ENCODE data around the gene DHX35. TPM values are rescaled to one million over a fixed set of nuclear protein-coding genes. Genes with fewer than 3 reads are reported as not detected.
A peak's percentile ranks its signal among the peaks of the same experiment; 100 is the strongest.

Gene DHX35
- total RNA-seq, 1 experiment from 2014 or later, result 15.9 TPM

DNA sequence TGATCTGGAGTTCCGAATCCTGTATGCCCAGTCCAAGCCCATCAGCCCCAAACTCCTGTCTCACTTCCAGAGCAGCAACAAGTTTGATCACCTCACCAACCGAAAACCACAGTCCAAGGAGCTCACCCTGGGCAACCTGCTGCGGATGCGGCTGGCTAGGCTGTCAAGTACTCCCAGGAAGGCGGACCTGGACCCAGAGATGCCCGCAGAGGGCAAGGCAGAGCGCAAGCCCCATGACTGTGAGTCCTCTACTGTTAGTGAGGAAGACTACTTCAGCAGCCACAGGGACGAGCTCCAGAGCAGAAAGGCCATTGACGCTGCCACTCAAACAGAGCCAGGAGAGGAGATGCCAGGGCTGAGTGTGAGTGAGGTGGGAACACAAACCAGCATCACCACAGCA, 10.5 kb upstream of the DHX35 start:
- Histone ChIP-seq H3K27me3 (replicated peaks; ENCODE audit: insufficient read depth, low read depth, low read length, poor library complexity) (no peaks in the 10 kb centered on the region), H3K4me3 (ENCODE audit: low read depth, low read length, poor library complexity, severe bottlenecking) (no peak overlapping the region), H3K9me3 (ENCODE audit: low read depth, low read length, poor library complexity, severe bottlenecking) (no peaks in the 10 kb centered on the region), H3K36me3 (ENCODE audit: insufficient read depth, low read length, poor library complexity, severe bottlenecking) (peaks cover 76% of the 10 kb centered on the region), H3K27ac (ENCODE audit: low read depth, low read length, poor library complexity, severe bottlenecking) (no peak overlapping the region), H3K4me1 (ENCODE audit: insufficient read depth, low read length, poor library complexity, severe bottlenecking) (no peaks in the 10 kb centered on the region)
- BruUV-seq (replicated peaks), result no TSS peak
- POLR2A ChIA-PET (ENCODE audit: low non-redundant PET), result no interaction called here
- TF ChIP-seq EZH2 (IDR thresholded peaks at IDR 0.05; ENCODE audit: borderline replicate concordance, low read depth, low read length, poor library complexity, severe bottlenecking), result no peak
- no peak for DNase-seq (ENCODE audit: low spot score)
- intact Hi-C loops (cut with micrococcal nuclease; ENCODE audit: unreplicated experiment), result no loop called here
- CTCF ChIA-PET, result no interaction called here

DNA sequence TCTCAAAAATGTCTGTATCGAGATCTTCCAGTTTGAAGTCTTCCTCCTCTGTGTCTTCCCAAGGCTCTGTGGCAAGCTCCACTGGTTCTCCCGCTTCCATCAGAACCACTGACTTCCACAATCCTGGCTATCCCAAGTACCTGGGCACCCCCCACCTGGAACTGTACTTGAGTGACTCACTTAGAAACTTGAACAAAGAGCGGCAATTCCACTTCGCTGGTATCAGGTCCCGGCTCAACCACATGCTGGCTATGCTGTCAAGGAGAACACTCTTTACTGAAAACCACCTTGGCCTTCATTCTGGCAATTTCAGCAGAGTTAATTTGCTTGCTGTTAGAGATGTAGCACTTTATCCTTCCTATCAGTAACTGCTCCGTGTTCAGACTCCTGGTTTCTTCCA, 10.0 kb upstream of the DHX35 start:
- H3K36me3 ChIP-seq (ENCODE audit: insufficient read depth, low read length, poor library complexity, severe bottlenecking), result peaks cover 71% of the 10 kb centered on the region
- H3K9me3 ChIP-seq (ENCODE audit: low read depth, low read length, poor library complexity, severe bottlenecking), result no peaks in the 10 kb centered on the region
- DNase-seq (ENCODE audit: low spot score), result no peak
- POLR2A ChIA-PET (ENCODE audit: low non-redundant PET), result no interaction called here
- CTCF ChIA-PET, result no interaction called here
- H3K27ac ChIP-seq (ENCODE audit: low read depth, low read length, poor library complexity, severe bottlenecking), result no peak overlapping the region
- TF ChIP-seq, protein P1, sequence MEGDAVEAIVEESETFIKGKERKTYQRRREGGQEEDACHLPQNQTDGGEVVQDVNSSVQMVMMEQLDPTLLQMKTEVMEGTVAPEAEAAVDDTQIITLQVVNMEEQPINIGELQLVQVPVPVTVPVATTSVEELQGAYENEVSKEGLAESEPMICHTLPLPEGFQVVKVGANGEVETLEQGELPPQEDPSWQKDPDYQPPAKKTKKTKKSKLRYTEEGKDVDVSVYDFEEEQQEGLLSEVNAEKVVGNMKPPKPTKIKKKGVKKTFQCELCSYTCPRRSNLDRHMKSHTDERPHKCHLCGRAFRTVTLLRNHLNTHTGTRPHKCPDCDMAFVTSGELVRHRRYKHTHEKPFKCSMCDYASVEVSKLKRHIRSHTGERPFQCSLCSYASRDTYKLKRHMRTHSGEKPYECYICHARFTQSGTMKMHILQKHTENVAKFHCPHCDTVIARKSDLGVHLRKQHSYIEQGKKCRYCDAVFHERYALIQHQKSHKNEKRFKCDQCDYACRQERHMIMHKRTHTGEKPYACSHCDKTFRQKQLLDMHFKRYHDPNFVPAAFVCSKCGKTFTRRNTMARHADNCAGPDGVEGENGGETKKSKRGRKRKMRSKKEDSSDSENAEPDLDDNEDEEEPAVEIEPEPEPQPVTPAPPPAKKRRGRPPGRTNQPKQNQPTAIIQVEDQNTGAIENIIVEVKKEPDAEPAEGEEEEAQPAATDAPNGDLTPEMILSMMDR (conservative IDR thresholded peaks at IDR 0.05; ENCODE audit: low read depth, low read length), result no peak
- no peak overlapping the region for H3K4me3 ChIP-seq (ENCODE audit: low read depth, low read length, poor library complexity, severe bottlenecking)
- no peaks in the 10 kb centered on the region for H3K27me3 ChIP-seq (replicated peaks; ENCODE audit: insufficient read depth, low read depth, low read length, poor library complexity)
- intact Hi-C loops (cut with micrococcal nuclease; ENCODE audit: unreplicated experiment), result no loop called here
- BruUV-seq (replicated peaks), result TSS peak; percentile 20
- no peaks in the 10 kb centered on the region for H3K4me1 ChIP-seq (ENCODE audit: insufficient read depth, low read length, poor library complexity, severe bottlenecking)

DNA sequence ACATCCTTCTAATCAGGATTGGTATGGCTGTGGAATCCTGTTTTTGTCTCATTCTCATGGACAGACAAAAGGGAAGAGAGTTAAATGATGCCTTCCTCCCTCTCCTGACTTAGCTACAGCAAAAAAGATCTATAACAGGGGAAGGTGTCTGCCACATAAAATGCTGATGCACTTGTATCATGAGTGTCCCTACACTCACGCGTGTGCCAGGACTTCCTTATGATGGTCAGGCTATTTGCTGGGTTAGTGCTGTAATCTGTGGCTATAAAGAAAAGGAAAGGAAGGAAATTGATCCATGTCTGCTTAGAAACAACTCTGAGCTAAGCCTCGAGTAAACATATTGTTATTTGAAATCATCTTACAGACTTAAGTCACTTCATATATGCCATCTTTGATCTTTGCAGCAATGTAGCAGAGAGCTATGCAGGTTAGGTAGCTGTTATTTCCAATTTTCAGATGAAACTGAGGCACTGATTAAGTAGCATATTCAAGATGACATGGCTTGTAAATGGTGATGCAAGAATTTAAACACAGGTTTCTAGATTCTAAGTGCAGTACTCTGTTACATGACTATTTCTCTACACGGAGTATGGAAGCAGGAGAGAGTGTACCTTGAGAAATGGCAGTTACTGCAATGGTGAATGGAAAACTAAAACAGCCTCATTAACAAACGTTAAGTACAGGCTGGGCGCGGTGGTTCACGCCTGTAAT, 8.4 kb upstream of the DHX35 start:
- H3K27me3 ChIP-seq (replicated peaks; ENCODE audit: insufficient read depth, low read depth, low read length, poor library complexity), result no peaks in the 10 kb centered on the region
- intact Hi-C loops (cut with micrococcal nuclease; ENCODE audit: unreplicated experiment), result no loop called here
- H3K9me3 ChIP-seq (ENCODE audit: low read depth, low read length, poor library complexity, severe bottlenecking), result no peaks in the 10 kb centered on the region
- BruUV-seq (replicated peaks), result no TSS peak
- no peak for DNase-seq (ENCODE audit: low spot score)
- CTCF ChIA-PET, result no interaction called here
- TF ChIP-seq, protein P1 (conservative IDR thresholded peaks at IDR 0.05; ENCODE audit: low read depth, low read length), result no peak
- no peak for TF ChIP-seq EZH2 (IDR thresholded peaks at IDR 0.05; ENCODE audit: borderline replicate concordance, low read depth, low read length, poor library complexity, severe bottlenecking)
- H3K4me1 ChIP-seq (ENCODE audit: insufficient read depth, low read length, poor library complexity, severe bottlenecking), result no peaks in the 10 kb centered on the region
- POLR2A ChIA-PET (ENCODE audit: low non-redundant PET), result no interaction called here
- H3K27ac ChIP-seq (ENCODE audit: low read depth, low read length, poor library complexity, severe bottlenecking), result no peak overlapping the region
- no peak overlapping the region for H3K4me3 ChIP-seq (ENCODE audit: low read depth, low read length, poor library complexity, severe bottlenecking)
- peaks cover 55% of the 10 kb centered on the region for H3K36me3 ChIP-seq (ENCODE audit: insufficient read depth, low read length, poor library complexity, severe bottlenecking)

Measured in A673 (cell line).